OCI-LY3 (cell line): ENCODE measurements around the gene EXD3.

Experiments
- H2AFZ ChIP-seq: fragments of 200-600, 300-600 bp; shearing (Covaris generic); 2 replicates; pipeline ENCODE4 v1.6.0; 2014; ENCODE audit warnings: antibody characterized with exemption, low read depth, low read length
- H3K27ac ChIP-seq: fragments of 200-600, 300-600 bp; sonication (generic); 2 replicates; pipeline ENCODE4 v1.5.1; 2014; ENCODE audit warnings: mild to moderate bottlenecking, low read length, moderate library complexity, mixed read lengths
- H3K27me3 ChIP-seq: fragments of 200-600, 300-600 bp; sonication (generic); 2 replicates; pipeline ENCODE4 v1.6.1; 2014; ENCODE audit warnings: low read depth, low read length, mixed read lengths
- H3K36me3 ChIP-seq: fragments of 200-600, 300-600 bp; sonication (generic); replicated peaks from 2 replicates; pipeline ENCODE3; 2014; ENCODE audit warnings: low read depth, low read length, mixed read lengths
- H3K4me1 ChIP-seq: fragments of 300-600, 200-600 bp; sonication (generic); 2 replicates; pipeline ENCODE4 v1.6.1; 2014; ENCODE audit warnings: low read length, mixed read lengths
- H3K4me2 ChIP-seq: fragments of 200-600, 300-600 bp; sonication (generic); 2 replicates; pipeline ENCODE4 v1.6.1; 2014; ENCODE audit warnings: low read length, mixed read lengths
- H3K4me3 ChIP-seq: fragments of 300-600, 200-600 bp; sonication (generic); 2 replicates; pipeline ENCODE4 v1.5.1; 2014; ENCODE audit warnings: antibody characterized with exemption, mild to moderate bottlenecking, low read length, moderate library complexity
- H3K79me2 ChIP-seq: fragments of 300-600, 200-600 bp; shearing (Covaris generic); 2 replicates; pipeline ENCODE4 v1.6.1; 2014; ENCODE audit warnings: mild to moderate bottlenecking, low read length, mixed read lengths
- H3K9ac ChIP-seq: fragments of 300-600, 200-600 bp; shearing (Covaris generic); 2 replicates; pipeline ENCODE4 v1.6.0; 2014; ENCODE audit warnings: mild to moderate bottlenecking, low read length, moderate library complexity
- H3K9me3 ChIP-seq: fragments of 200-600, 300-600 bp; shearing (Covaris generic); 2 replicates; pipeline ENCODE4 v1.6.1; 2014; ENCODE audit warnings: low read length, mixed read lengths; ENCODE audit not compliant: insufficient read depth
- H4K20me1 ChIP-seq: fragments of 200-600, 300-600 bp; sonication (generic); 2 replicates; pipeline ENCODE4 v1.6.1; 2016; ENCODE audit warnings: low read length, mixed read lengths; ENCODE audit not compliant: insufficient read depth
- EZH2phosphoT487 ChIP-seq: fragments of 200-600 bp; shearing (Covaris generic); IDR thresholded peaks from 2 replicates; pipeline ENCODE4 v1.6.1; 2018; ENCODE audit warnings: antibody characterized with exemption, mixed run types, low read depth
- TF ChIP-seq, protein P1 (sequence below): fragments of 200-600, 300-600 bp; sonication (generic); IDR thresholded peaks from 2 replicates; pipeline ENCODE4 v1.5.1; 2014; ENCODE audit warnings: antibody characterized with exemption, low read length, low read depth

The EXD3 gene

GRCh38 chr9:137355761-137356365 lies 67.1 kb downstream of the EXD3 start:
- Histone ChIP-seq H3K4me2 (no peak overlapping the region), H3K27ac (no peak overlapping the region), H3K27me3 (no peaks in the 10 kb centered on the region), H3K9ac (no peak overlapping the region), H3K4me3 (no peak overlapping the region), H3K79me2 (no peaks in the 10 kb centered on the region), H3K36me3 (no peaks in the 10 kb centered on the region), H3K9me3 (peaks cover 17% of the 10 kb centered on the region), H2AFZ (no peak overlapping the region), H4K20me1 (no peaks in the 10 kb centered on the region), H3K4me1 (no peaks in the 10 kb centered on the region)
- TF ChIP-seq, protein P1, sequence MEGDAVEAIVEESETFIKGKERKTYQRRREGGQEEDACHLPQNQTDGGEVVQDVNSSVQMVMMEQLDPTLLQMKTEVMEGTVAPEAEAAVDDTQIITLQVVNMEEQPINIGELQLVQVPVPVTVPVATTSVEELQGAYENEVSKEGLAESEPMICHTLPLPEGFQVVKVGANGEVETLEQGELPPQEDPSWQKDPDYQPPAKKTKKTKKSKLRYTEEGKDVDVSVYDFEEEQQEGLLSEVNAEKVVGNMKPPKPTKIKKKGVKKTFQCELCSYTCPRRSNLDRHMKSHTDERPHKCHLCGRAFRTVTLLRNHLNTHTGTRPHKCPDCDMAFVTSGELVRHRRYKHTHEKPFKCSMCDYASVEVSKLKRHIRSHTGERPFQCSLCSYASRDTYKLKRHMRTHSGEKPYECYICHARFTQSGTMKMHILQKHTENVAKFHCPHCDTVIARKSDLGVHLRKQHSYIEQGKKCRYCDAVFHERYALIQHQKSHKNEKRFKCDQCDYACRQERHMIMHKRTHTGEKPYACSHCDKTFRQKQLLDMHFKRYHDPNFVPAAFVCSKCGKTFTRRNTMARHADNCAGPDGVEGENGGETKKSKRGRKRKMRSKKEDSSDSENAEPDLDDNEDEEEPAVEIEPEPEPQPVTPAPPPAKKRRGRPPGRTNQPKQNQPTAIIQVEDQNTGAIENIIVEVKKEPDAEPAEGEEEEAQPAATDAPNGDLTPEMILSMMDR = no peak
- no peak for TF ChIP-seq EZH2phosphoT487

GRCh38 chr9:137354845-137355760 lies 67.9 kb downstream of the EXD3 start:
- Histone ChIP-seq H3K27me3 (no peaks in the 10 kb centered on the region), H3K4me1 (no peaks in the 10 kb centered on the region), H3K4me2 (no peak overlapping the region), H3K4me3 (no peak overlapping the region), H3K79me2 (no peaks in the 10 kb centered on the region), H3K27ac (no peak overlapping the region), H4K20me1 (no peaks in the 10 kb centered on the region), H3K9me3 (peaks cover 17% of the 10 kb centered on the region), H2AFZ (no peak overlapping the region), H3K36me3 (no peaks in the 10 kb centered on the region), H3K9ac (no peak overlapping the region)
- TF ChIP-seq EZH2phosphoT487 = no peak
- TF ChIP-seq, protein P1 = no peak

DNA sequence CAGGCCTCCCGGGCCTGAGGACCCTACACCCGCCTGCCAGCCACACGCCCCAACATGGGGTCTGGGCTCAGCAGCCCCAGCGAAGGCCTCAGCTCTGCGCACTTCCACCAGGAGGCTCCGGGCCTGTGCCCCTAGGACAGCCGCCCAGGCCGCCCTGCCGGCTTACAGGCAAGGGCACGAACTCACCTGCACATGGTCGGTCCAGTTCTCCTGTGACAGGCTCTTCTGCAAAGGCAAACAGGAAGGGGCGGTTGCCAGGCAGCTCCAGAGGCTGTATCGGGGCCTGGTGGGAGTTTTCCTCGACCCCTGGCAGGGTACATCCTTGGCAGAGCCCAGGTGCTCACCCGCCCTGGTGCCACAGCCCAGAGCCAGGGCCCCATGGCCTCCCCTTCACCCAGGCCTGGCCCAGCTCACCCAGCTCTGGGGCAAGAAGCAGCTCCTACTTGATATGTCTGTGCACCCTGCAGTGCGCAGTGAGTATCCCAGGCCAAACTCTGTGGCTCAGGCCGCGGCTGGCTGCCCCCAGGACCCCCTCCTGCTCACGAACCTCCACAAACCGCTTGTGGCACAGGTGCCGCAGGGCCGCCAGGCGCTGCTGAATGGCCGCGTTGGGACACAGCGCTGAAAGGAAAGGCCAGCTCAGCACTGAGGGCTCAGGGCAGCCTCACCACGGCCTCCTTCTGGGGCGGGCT lies 68.7 kb downstream of the EXD3 start:
- Histone ChIP-seq H3K36me3 (no peaks in the 10 kb centered on the region), H3K4me1 (no peaks in the 10 kb centered on the region), H3K4me3 (no peak overlapping the region), H3K4me2 (no peak overlapping the region), H3K27me3 (no peaks in the 10 kb centered on the region), H4K20me1 (no peaks in the 10 kb centered on the region), H3K79me2 (no peaks in the 10 kb centered on the region), H3K27ac (no peak overlapping the region), H2AFZ (no peak overlapping the region), H3K9ac (no peak overlapping the region), H3K9me3 (peaks cover 17% of the 10 kb centered on the region)
- TF ChIP-seq, protein P1 = no peak
- no peak for TF ChIP-seq EZH2phosphoT487
